H1 (cell line): ENCODE measurements around the gene CISH. TPM values are rescaled to one million over a fixed set of nuclear protein-coding genes. Genes with fewer than 3 reads are reported as not detected.
A peak's percentile ranks its signal among the peaks of the same experiment; 100 is the strongest.

Experiments
- CTCF ChIA-PET: fragments of 300-600 bp; sonication (Branson Sonifier 250); formaldehyde crosslinking; loops from one replicate; lab custom pipeline; 2021; ENCODE audit not compliant: partially characterized antibody; lab: Charles Lee
- POLR2A ChIA-PET: fragments of 300-600 bp; sonication (Branson Sonifier 250); formaldehyde crosslinking; loops from one replicate; lab custom pipeline; 2021; ENCODE audit warnings: inconsistent platforms; ENCODE audit not compliant: partially characterized antibody; lab: Charles Lee
- DNase-seq, 2 experiments: peaks; one replicate each; pipeline versions ENCODE4 v3.0.0 to v3.0.0-alpha.2; 2010 to 2022; ENCODE audit warnings: low spot score in 2 of 2, low read depth in 1 of 2, mixed read lengths in 1 of 2
- FAIRE-seq: peaks from 2 replicates; lab custom pipeline; 2011; peaks lifted over from hg19 to GRCh38; lab: Jason Lieb, UNC
- H2AFZ ChIP-seq: 2 replicates; pipeline ENCODE4 v1.8.1; 2012; ENCODE audit warnings: low read length, inconsistent platforms
- H2AK5ac ChIP-seq: 2 replicates; pipeline ENCODE4 v1.6.1; 2013; ENCODE audit warnings: low read depth, low read length
- H2BK120ac ChIP-seq: replicated peaks from 2 replicates; pipeline ENCODE3; 2013; ENCODE audit warnings: low read depth, low read length, inconsistent platforms
- H2BK12ac ChIP-seq: 2 replicates; pipeline ENCODE4 v1.6.1; 2013; ENCODE audit warnings: low read depth, low read length
- H2BK15ac ChIP-seq: 2 replicates; pipeline ENCODE4 v1.6.1; 2013; ENCODE audit warnings: low read length
- H2BK20ac ChIP-seq: 2 replicates; pipeline ENCODE4 v1.6.1; 2013; ENCODE audit warnings: low read length
- H2BK5ac ChIP-seq: 2 replicates; pipeline ENCODE4 v1.6.1; 2013; ENCODE audit warnings: low read depth, low read length
- H3K14ac ChIP-seq: 2 replicates; pipeline ENCODE4 v1.6.1; 2013; ENCODE audit warnings: inconsistent platforms; ENCODE audit not compliant: insufficient read length
- H3K18ac ChIP-seq: 2 replicates; pipeline ENCODE4 v1.6.1; 2013; ENCODE audit warnings: low read length; ENCODE audit errors: extremely low read depth
- H3K23ac ChIP-seq: 2 replicates; pipeline ENCODE4 v1.6.1; 2013; ENCODE audit warnings: inconsistent platforms; ENCODE audit not compliant: insufficient read length
- H3K23me2 ChIP-seq: 2 replicates; pipeline ENCODE4 v1.6.1; 2013; ENCODE audit warnings: low read depth, low read length
- H3K27ac ChIP-seq: 2 replicates; pipeline ENCODE4 v1.6.1; 2011; ENCODE audit warnings: low read depth, low read length, inconsistent platforms
- H3K27me3 ChIP-seq, 4 experiments: replicated peaks in 1 of 4; 1 replicate in 1 of 4; 2 replicates in 3 of 4; pipeline versions ENCODE4 v1.6.1 to v1.8.1; 2011 to 2013; ENCODE audit warnings: low read length in 3 of 4, mild to moderate bottlenecking in 3 of 4, inconsistent platforms in 2 of 4, mixed read lengths in 2 of 4, moderate library complexity in 1 of 4; ENCODE audit not compliant: control insufficient read depth in 3 of 4, insufficient read depth in 3 of 4; ENCODE audit errors: extremely low read depth in 1 of 4
- H3K36me3 ChIP-seq, 4 experiments: 2 replicates each; pipeline versions ENCODE4 v1.6.1 to v1.8.1; 2011 to 2013; ENCODE audit warnings: mild to moderate bottlenecking in 4 of 4, low read length in 3 of 4, moderate library complexity in 2 of 4, control low read depth in 1 of 4, inconsistent platforms in 1 of 4; ENCODE audit not compliant: insufficient read depth in 4 of 4, control insufficient read depth in 2 of 4
- H3K4ac ChIP-seq: replicated peaks from 2 replicates; pipeline ENCODE3; 2013; ENCODE audit warnings: low read length, low read depth, mixed read lengths, inconsistent platforms; ENCODE audit not compliant: insufficient read length
- H3K4me1 ChIP-seq, 4 experiments: replicated peaks in 1 of 4; 1 replicate in 1 of 4; 2 replicates in 3 of 4; pipeline versions ENCODE4 v1.6.1 to v1.8.1; 2011 to 2013; ENCODE audit warnings: low read length in 3 of 4, inconsistent platforms in 2 of 4, mixed read lengths in 1 of 4; ENCODE audit not compliant: insufficient read depth in 4 of 4, control insufficient read depth in 3 of 4
- H3K4me2 ChIP-seq, 2 experiments: 2 replicates each; pipeline versions ENCODE4 v1.6.1 to v1.8.1; 2011 to 2013; ENCODE audit warnings: low read depth in 2 of 2, low read length in 2 of 2, control low read depth in 1 of 2, inconsistent platforms in 1 of 2, mild to moderate bottlenecking in 1 of 2; ENCODE audit not compliant: insufficient read depth in 1 of 2
- H3K4me3 ChIP-seq, 4 experiments: fragments of 200-600, 300-600 bp in 1 of 4; sonication (generic), shearing (Covaris generic), sonication (Bioruptor Twin) in 1 of 4; 2 replicates each; pipeline versions ENCODE4 v1.5.1 to v1.8.1; 2011 to 2016; ENCODE audit warnings: low read length in 4 of 4, low read depth in 3 of 4, control low read depth in 2 of 4, inconsistent platforms in 2 of 4, mild to moderate bottlenecking in 2 of 4, mixed read lengths in 1 of 4, moderate library complexity in 1 of 4; ENCODE audit not compliant: insufficient read depth in 2 of 4; ENCODE audit errors: extremely low read depth in 1 of 4
- H3K56ac ChIP-seq: replicated peaks from 2 replicates; pipeline ENCODE3; 2013; ENCODE audit warnings: low read depth, mild to moderate bottlenecking, mixed read lengths, low read length, inconsistent platforms; ENCODE audit not compliant: insufficient read length
- H3K79me1 ChIP-seq: 2 replicates; pipeline ENCODE4 v1.6.1; 2013; ENCODE audit warnings: low read depth, low read length, control low read depth
- H3K79me2 ChIP-seq, 2 experiments: 2 replicates each; pipeline versions ENCODE4 v1.6.1 to v1.8.1; 2012 to 2013; ENCODE audit warnings: low read length in 2 of 2, mild to moderate bottlenecking in 2 of 2, inconsistent platforms in 1 of 2; ENCODE audit not compliant: insufficient read depth in 2 of 2, control insufficient read depth in 1 of 2
- H3K9ac ChIP-seq, 4 experiments: replicated peaks in 1 of 4; 1 replicate in 1 of 4; 2 replicates in 3 of 4; pipeline versions ENCODE4 v1.6.1 to v1.8.1; 2011 to 2013; ENCODE audit warnings: low read depth in 3 of 4, low read length in 3 of 4, control low read depth in 2 of 4, mild to moderate bottlenecking in 2 of 4, moderate library complexity in 2 of 4, inconsistent platforms in 1 of 4; ENCODE audit errors: extremely low read depth in 1 of 4
- H3K9me3 ChIP-seq, 2 experiments: 2 replicates each; pipeline versions ENCODE4 v1.6.1 to v1.8.1; 2012 to 2013; ENCODE audit warnings: mild to moderate bottlenecking in 2 of 2, moderate library complexity in 2 of 2, control low read depth in 1 of 2, inconsistent platforms in 1 of 2, low read depth in 1 of 2, low read length in 1 of 2, mixed read lengths in 1 of 2; ENCODE audit not compliant: insufficient read depth in 2 of 2
- H4K20me1 ChIP-seq, 2 experiments: replicated peaks in 1 of 2; 2 replicates each; pipeline versions ENCODE3 to v1.8.1; 2011 to 2013; ENCODE audit warnings: inconsistent platforms in 2 of 2, low read length in 2 of 2, mild to moderate bottlenecking in 1 of 2; ENCODE audit not compliant: insufficient read depth in 2 of 2, control insufficient read depth in 1 of 2
- H4K5ac ChIP-seq: 2 replicates; pipeline ENCODE4 v1.6.1; 2013; ENCODE audit warnings: low read length, low read depth, mixed read lengths, inconsistent platforms; ENCODE audit not compliant: insufficient read length
- H4K8ac ChIP-seq: 2 replicates; pipeline ENCODE4 v1.8.0; 2013; ENCODE audit warnings: mild to moderate bottlenecking, moderate library complexity, low read length, inconsistent platforms; ENCODE audit not compliant: insufficient read depth; ENCODE audit errors: extremely low read depth
- H4K91ac ChIP-seq: replicated peaks from 2 replicates; pipeline ENCODE3; 2013; ENCODE audit warnings: low read length, mixed read lengths, inconsistent platforms; ENCODE audit not compliant: insufficient read length
- FOSL1 ChIP-seq: IDR thresholded peaks from 2 replicates; pipeline ENCODE4 v1.6.1; 2011; ENCODE audit warnings: mild to moderate bottlenecking, low read depth, low read length, moderate library complexity; ENCODE audit not compliant: insufficient read depth
- KDM1A ChIP-seq: fragments of 200-600, 300-600 bp; sonication (generic); IDR thresholded peaks from 2 replicates; pipeline ENCODE4 v1.7.1; 2016; ENCODE audit warnings: mild to moderate bottlenecking, low read length, borderline replicate concordance
- KDM4A ChIP-seq: IDR thresholded peaks from one replicate; pipeline ENCODE4 v1.7.1; 2012; ENCODE audit warnings: low read depth, mild to moderate bottlenecking, moderate library complexity, low read length, inconsistent platforms; ENCODE audit not compliant: severe bottlenecking
- RXRA ChIP-seq: IDR thresholded peaks from 2 replicates; pipeline ENCODE4 v1.6.1; 2011; ENCODE audit warnings: low read depth, mild to moderate bottlenecking, low read length, moderate library complexity; ENCODE audit not compliant: insufficient read depth
- WGBS, 2 experiments: shearing (Covaris generic) in 1 of 2; methylation state at CpG; one replicate each; pipeline versions ENCODE4 v1.1.6 to v1.1.7; 2013 to 2015; ENCODE audit warnings: low lambda C conversion rate in 2 of 2, mixed read lengths in 2 of 2, inconsistent platforms in 1 of 2, low coverage in 1 of 2, missing lambda C conversion rate in 1 of 2; ENCODE audit not compliant: insufficient replicate concordance in 2 of 2, insufficient coverage in 1 of 2, insufficient read length in 1 of 2; ENCODE audit errors: extremely low coverage in 1 of 2, missing lambda C conversion rate in 1 of 2; 5-methylcytosine and 5-hydroxymethylcytosine counted together
- polyA plus RNA-seq, 7 experiments: library from polyadenylated mRNA; depleted of rRNA in 3 of 7; stranded (reverse) in 5 of 7; unstranded in 2 of 7; fragments of >200 nt in 5 of 7; fragments of 200-250 nt in 2 of 7; gene quantifications; 1 replicate in 5 of 7; 2 replicates in 1 of 7; 4 replicates in 1 of 7; pipeline versions ENCODE4 v1.2.1 to v1.2.3, GENCODE V29; 2011 to 2013; ENCODE audit warnings: missing spikeins in 2 of 7, mixed read lengths in 2 of 7
- total RNA-seq: library from RNA; stranded (reverse); fragmentation: NEBNext Ultra II Directional; extraction: Animal tissue kit (Norgen Biotek cat#: 25700); gene quantifications from 2 replicates; pipeline ENCODE4 v1.2.1, GENCODE V29; 2021

The CISH gene
- total and polyA plus RNA-seq, 2 of the 8 experiments (the other 6 are each of a cell fraction or from before 2014, with no cell fraction given), result 1.9 to 2.2 TPM

GRCh38 chr3:50607271-50608091, 4.1 kb downstream of the CISH start:
- no peak for DNase-seq
- H3K14ac ChIP-seq, result no peak overlapping the region
- H3K18ac ChIP-seq, result no peak overlapping the region
- FAIRE-seq, result no peak
- no peak overlapping the region for H3K4ac ChIP-seq
- H3K4me1 ChIP-seq, result peaks cover 0 to 9% (median 4%) of the 10 kb centered on the region in 4 experiments; a peak in 5 of 7 replicates
- ChIA-PET POLR2A (interaction anchor here (1.3 to 2.0 kb wide), 3 partner anchors 9 to 14 kb away, joined by 3 to 6 read pairs (median 4); partner anchors contain the start of gene MAPKAPK3), CTCF (interaction anchor here (0.6 to 50.4 kb wide), 5 partner anchors 17 to 782 kb away, joined by 3 to 1262 read pairs (median 233); partner anchors contain the start of genes C3orf18, DOCK3 and HEMK1)
- no peak overlapping the region for H2AFZ ChIP-seq
- 94% methylated on average over 29 of the region's 29 CpGs; no CpG with 5 or more reads in 1 of the 2 experiments for WGBS, 2 experiments
- H3K56ac ChIP-seq, result no peak overlapping the region
- H4K5ac ChIP-seq, result no peak overlapping the region
- no peak overlapping the region for H3K27ac ChIP-seq
- peak overlapping the region; percentile 41; the same call in 1 of the 2 replicates for H4K8ac ChIP-seq
- no peaks in the 10 kb centered on the region for H3K79me1 ChIP-seq
- H3K4me3 ChIP-seq, result no peak overlapping the region
- H3K23me2 ChIP-seq, result peaks cover 4% of the 10 kb centered on the region; the same call in 1 of the 2 replicates
- TF ChIP-seq KDM1A (no peak), RXRA (no peak), FOSL1 (no peak), KDM4A (no peak)
- H3K36me3 ChIP-seq, result no peaks in the 10 kb centered on the region
- no peak overlapping the region for H3K4me2 ChIP-seq
- H4K91ac ChIP-seq, result no peak overlapping the region
- no peak overlapping the region for H2BK15ac ChIP-seq
- H2BK5ac ChIP-seq, result no peak overlapping the region
- H3K79me2 ChIP-seq, result no peaks in the 10 kb centered on the region
- H3K27me3 ChIP-seq, result peaks cover 8 to 23% (median 18%) of the 10 kb centered on the region in 4 experiments; a peak in 6 of 7 replicates
- H2BK12ac ChIP-seq, result no peak overlapping the region
- no peak overlapping the region for H3K9ac ChIP-seq
- H3K23ac ChIP-seq, result no peak overlapping the region
- H2AK5ac ChIP-seq, result no peak overlapping the region
- no peak overlapping the region for H2BK120ac ChIP-seq
- H4K20me1 ChIP-seq, result peaks cover 0 to 11% of the 10 kb centered on the region in 2 experiments
- no peak overlapping the region for H2BK20ac ChIP-seq
- H3K9me3 ChIP-seq, result no peaks in the 10 kb centered on the region
